Trophoblast cell (in vitro differentiated cells and primary cell): ENCODE data around the gene VPS4B.

Experiments used
- DNase-seq, 2 donors: peaks; one replicate each; pipeline ENCODE4 v3.0.0-alpha.2; 2016
- H2AFZ ChIP-seq: 2 replicates; pipeline ENCODE4 v1.6.1; 2013; ENCODE audit warnings: low read length, moderate library complexity, mild to moderate bottlenecking; ENCODE audit not compliant: insufficient read depth, poor library complexity
- H2AK5ac ChIP-seq: 2 replicates; pipeline ENCODE4 v1.6.1; 2013; ENCODE audit warnings: mild to moderate bottlenecking, low read length
- H2BK120ac ChIP-seq: 2 replicates; pipeline ENCODE4 v1.6.1; 2013; ENCODE audit warnings: low read length, mild to moderate bottlenecking, moderate library complexity; ENCODE audit not compliant: insufficient read depth, poor library complexity
- H2BK12ac ChIP-seq: 2 replicates; pipeline ENCODE4 v1.6.1; 2013; ENCODE audit warnings: mild to moderate bottlenecking, low read length, moderate library complexity
- H2BK5ac ChIP-seq: 2 replicates; pipeline ENCODE4 v1.6.1; 2013; ENCODE audit warnings: low read length, low read depth, moderate library complexity, mild to moderate bottlenecking; ENCODE audit not compliant: poor library complexity
- H3K14ac ChIP-seq: 2 replicates; pipeline ENCODE4 v1.6.1; 2013; ENCODE audit warnings: mild to moderate bottlenecking, low read length
- H3K18ac ChIP-seq: 2 replicates; pipeline ENCODE4 v1.6.1; 2013; ENCODE audit warnings: mild to moderate bottlenecking, low read length
- H3K23ac ChIP-seq: 2 replicates; pipeline ENCODE4 v1.6.1; 2013; ENCODE audit warnings: low read length
- H3K27ac ChIP-seq: 2 replicates; pipeline ENCODE4 v1.5.1; 2013; ENCODE audit warnings: low read depth, mild to moderate bottlenecking, inconsistent platforms, low read length, moderate library complexity
- H3K27me3 ChIP-seq: 2 replicates; pipeline ENCODE4 v1.6.1; 2013; ENCODE audit warnings: inconsistent platforms, mild to moderate bottlenecking, low read length, moderate library complexity; ENCODE audit not compliant: insufficient read depth
- H3K36me3 ChIP-seq, 2 experiments: 1 replicate in 1 of 2; 2 replicates in 1 of 2; pipeline ENCODE4 v1.6.1; 2013; ENCODE audit warnings: low read length in 2 of 2, mild to moderate bottlenecking in 2 of 2, moderate library complexity in 1 of 2; ENCODE audit not compliant: insufficient read depth in 2 of 2, control insufficient read depth in 1 of 2
- H3K4ac ChIP-seq: 2 replicates; pipeline ENCODE4 v1.6.1; 2013; ENCODE audit warnings: low read depth, mild to moderate bottlenecking, low read length, moderate library complexity
- H3K4me1 ChIP-seq, 2 experiments: 1 replicate in 1 of 2; 2 replicates in 1 of 2; pipeline ENCODE4 v1.6.1; 2013; ENCODE audit warnings: low read length in 2 of 2, mild to moderate bottlenecking in 2 of 2, moderate library complexity in 1 of 2; ENCODE audit not compliant: insufficient read depth in 2 of 2, control insufficient read depth in 1 of 2
- H3K4me2 ChIP-seq: 2 replicates; pipeline ENCODE4 v1.6.1; 2013; ENCODE audit warnings: inconsistent platforms, mild to moderate bottlenecking, low read length, moderate library complexity
- H3K4me3 ChIP-seq: 2 replicates; pipeline ENCODE4 v1.5.1; 2013; ENCODE audit warnings: mild to moderate bottlenecking, low read depth, low read length, inconsistent platforms
- H3K79me1 ChIP-seq: one replicate; pipeline ENCODE4 v1.6.1; 2013; ENCODE audit warnings: low read length
- H3K79me2 ChIP-seq: 2 replicates; pipeline ENCODE4 v1.6.1; 2013; ENCODE audit warnings: low read length, mild to moderate bottlenecking; ENCODE audit not compliant: control insufficient read depth, insufficient read depth, poor library complexity
- H3K9ac ChIP-seq: 2 replicates; pipeline ENCODE4 v1.6.1; 2013; ENCODE audit warnings: mild to moderate bottlenecking, low read length
- H3K9me3 ChIP-seq: 2 replicates; pipeline ENCODE4 v1.6.1; 2013; ENCODE audit warnings: low read depth, mild to moderate bottlenecking, control low read depth, inconsistent platforms, low read length; ENCODE audit not compliant: insufficient read depth
- H4K12ac ChIP-seq: 2 replicates; pipeline ENCODE4 v1.6.1; 2013; ENCODE audit warnings: low read depth, mild to moderate bottlenecking, low read length, moderate library complexity
- H4K8ac ChIP-seq: 2 replicates; pipeline ENCODE4 v1.6.1; 2013; ENCODE audit warnings: low read depth, mild to moderate bottlenecking, low read length, moderate library complexity
- H4K91ac ChIP-seq: one replicate; pipeline ENCODE4 v1.6.1; 2013; ENCODE audit warnings: low read depth, mild to moderate bottlenecking, low read length, moderate library complexity
- WGBS: extraction: QIAGEN DNeasy Blood & Tissue Kit; methylation state at CpG from one replicate; pipeline ENCODE4 v1.1.7; 2013; ENCODE audit warnings: missing lambda C conversion rate; ENCODE audit not compliant: insufficient read length, insufficient coverage; ENCODE audit errors: extremely low coverage; 5-methylcytosine and 5-hydroxymethylcytosine counted together

Gene VPS4B

GRCh38 chr18:63427558-63427957 is 5.3 kb upstream of the VPS4B start:
- H2BK12ac ChIP-seq: no peak overlapping the region
- H2BK120ac ChIP-seq: no peak overlapping the region
- peaks cover 5% of the 10 kb centered on the region for H3K79me1 ChIP-seq
- no peak overlapping the region for H3K9ac ChIP-seq
- no peak overlapping the region for H3K14ac ChIP-seq
- H2AK5ac ChIP-seq: no peak overlapping the region
- H3K18ac ChIP-seq: no peak overlapping the region
- H3K4ac ChIP-seq: no peak overlapping the region
- no peaks in the 10 kb centered on the region for H3K36me3 ChIP-seq
- H3K27ac ChIP-seq: no peak overlapping the region
- H3K23ac ChIP-seq: no peak overlapping the region
- DNase-seq: peak; percentile 81 to 89
- no CpG with 5 or more reads among the region's 4 CpGs for WGBS
- no peak overlapping the region for H3K4me3 ChIP-seq
- H3K4me2 ChIP-seq: no peak overlapping the region
- no peak overlapping the region for H2AFZ ChIP-seq
- H4K8ac ChIP-seq: no peak overlapping the region
- no peaks in the 10 kb centered on the region for H3K27me3 ChIP-seq
- no peak overlapping the region for H2BK5ac ChIP-seq
- no peak overlapping the region for H4K91ac ChIP-seq
- no peak overlapping the region for H4K12ac ChIP-seq
- peaks cover 0 to 6% of the 10 kb centered on the region in 2 experiments for H3K4me1 ChIP-seq
- H3K79me2 ChIP-seq: peaks cover 4% of the 10 kb centered on the region
- H3K9me3 ChIP-seq: peaks cover 2% of the 10 kb centered on the region

- peaks cover 5 to 6% of the 10 kb centered on the region in 2 experiments for H3K4me1 ChIP-seq
- WGBS: no CpG with 5 or more reads among the region's 26 CpGs
- peak overlapping the region; percentile 37 for H2BK5ac ChIP-seq
- peak overlapping the region; percentile 91 for H4K91ac ChIP-seq
- peak overlapping the region; percentile 91 for H4K12ac ChIP-seq
- no peak overlapping the region for H3K23ac ChIP-seq
- peak overlapping the region; percentile 88 for H3K18ac ChIP-seq
- H3K4me3 ChIP-seq: peak overlapping the region; percentile 80
- H3K27me3 ChIP-seq: no peaks in the 10 kb centered on the region
- peak overlapping the region; percentile 94 for H3K9ac ChIP-seq
- H4K8ac ChIP-seq: peak overlapping the region; percentile 99
- peaks cover 4 to 7% of the 10 kb centered on the region in 2 experiments for H3K36me3 ChIP-seq
- no peak overlapping the region for H2BK12ac ChIP-seq
- H3K79me2 ChIP-seq: peaks cover 12% of the 10 kb centered on the region
- H2BK120ac ChIP-seq: peak overlapping the region; percentile 78
- peak overlapping the region; percentile 78 for H3K4me2 ChIP-seq
- peak overlapping the region; percentile 72 for H3K14ac ChIP-seq
- H2AK5ac ChIP-seq: peak overlapping the region; percentile 49
- H3K4ac ChIP-seq: peak overlapping the region; percentile 85
- H3K9me3 ChIP-seq: no peaks in the 10 kb centered on the region
- peaks cover 8% of the 10 kb centered on the region for H3K79me1 ChIP-seq
- H2AFZ ChIP-seq: peak overlapping the region; percentile 68
- peak overlapping the region; percentile 62 for H3K27ac ChIP-seq
- no peak for DNase-seq
These were observed 608 bp upstream of the VPS4B start for GRCh38 chr18:63422864-63423304.

DNA sequence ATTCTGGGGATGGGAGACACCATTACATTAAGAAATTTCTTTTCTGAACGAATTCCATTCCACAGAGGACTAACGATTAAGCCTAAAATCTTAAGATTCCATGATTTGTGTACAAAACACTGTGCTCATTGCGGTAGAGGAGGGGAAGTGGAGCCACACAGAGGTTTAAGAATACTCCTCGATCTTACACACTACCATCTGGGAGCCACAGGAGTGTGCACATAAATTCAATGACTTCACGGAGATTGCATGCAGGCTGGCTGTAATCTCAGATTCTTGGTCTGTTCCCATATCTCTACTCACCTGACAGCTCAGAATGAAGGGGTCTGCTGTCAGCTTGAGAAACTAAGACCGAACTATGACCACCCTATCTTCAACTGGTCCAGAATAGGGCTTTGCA is 762 bp downstream of the VPS4B start:
- Histone ChIP-seq H3K4ac (peak overlapping the region; percentile 89), H3K36me3 (peaks cover 4 to 11% of the 10 kb centered on the region in 2 experiments), H2BK120ac (no peak overlapping the region), H2AFZ (no peak overlapping the region), H3K14ac (peak overlapping the region; percentile 30), H3K27me3 (no peaks in the 10 kb centered on the region), H3K9me3 (no peaks in the 10 kb centered on the region), H2BK5ac (peak overlapping the region; percentile 89), H3K79me1 (peaks cover 8% of the 10 kb centered on the region), H4K91ac (no peak overlapping the region), H3K79me2 (peaks cover 14% of the 10 kb centered on the region), H2BK12ac (no peak overlapping the region), H3K23ac (no peak overlapping the region), H3K4me2 (peak overlapping the region; percentile 74), H3K18ac (no peak overlapping the region), H3K4me1 (peaks cover 0 to 5% of the 10 kb centered on the region in 2 experiments), H2AK5ac (no peak overlapping the region), H4K8ac (peak overlapping the region; percentile 99), H3K9ac (peak overlapping the region; percentile 92), H3K27ac (no peak overlapping the region), H3K4me3 (peak overlapping the region; percentile 93), H4K12ac (no peak overlapping the region)
- DNase-seq: peak in 1 of 2 donors; percentile 35
- WGBS: no CpG with 5 or more reads among the region's 6 CpGs

DNA sequence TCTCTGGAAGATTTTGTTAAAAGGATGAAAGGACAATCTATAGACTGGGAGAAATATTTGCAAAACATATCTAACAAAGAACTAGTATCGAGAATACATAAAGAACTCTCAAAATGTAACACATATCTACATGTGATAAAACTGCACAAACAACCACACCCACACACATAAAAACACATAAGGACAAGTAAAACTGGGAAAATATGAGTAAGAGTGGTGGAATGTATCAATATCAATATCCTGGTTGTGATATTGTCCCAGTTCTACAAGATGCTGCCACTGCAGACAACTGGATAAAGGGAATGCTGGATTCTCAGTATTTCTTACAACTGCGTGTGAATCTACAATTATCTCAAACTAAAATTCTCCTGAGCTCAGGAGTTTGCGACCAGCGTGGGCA is 9.3 kb downstream of the VPS4B start:
- Histone ChIP-seq H3K4ac (no peak overlapping the region), H4K8ac (no peak overlapping the region), H2BK12ac (no peak overlapping the region), H3K27me3 (no peaks in the 10 kb centered on the region), H2AFZ (no peak overlapping the region), H3K9me3 (no peaks in the 10 kb centered on the region), H4K91ac (no peak overlapping the region), H3K9ac (no peak overlapping the region), H3K4me1 (no peaks in the 10 kb centered on the region), H2BK5ac (no peak overlapping the region), H3K79me2 (peaks cover 2% of the 10 kb centered on the region), H3K36me3 (peaks cover 3 to 28% of the 10 kb centered on the region in 2 experiments), H3K14ac (no peak overlapping the region), H2AK5ac (no peak overlapping the region), H3K4me3 (no peak overlapping the region), H3K18ac (no peak overlapping the region), H3K27ac (no peak overlapping the region), H3K4me2 (no peak overlapping the region), H3K23ac (no peak overlapping the region), H4K12ac (no peak overlapping the region), H3K79me1 (no peaks in the 10 kb centered on the region), H2BK120ac (no peak overlapping the region)
- WGBS: no CpG with 5 or more reads among the region's 4 CpGs
- DNase-seq: no peak
